HepG2 (cell line): ENCODE measurements around the gene KRT79.

Experiments used
- ARID2 ChIP-seq: sonication (generic); formaldehyde crosslinking; IDR thresholded peaks from 2 replicates; pipeline ENCODE4 v1.8.1; 2022; ENCODE audit warnings: mild to moderate bottlenecking, missing genetic modification reagents, borderline replicate concordance
- CHD2 ChIP-seq: IDR thresholded peaks from 2 replicates; pipeline ENCODE4 v1.6.1; 2011; ENCODE audit warnings: low read depth, low read length, improper control_type of control experiment
- KLF6 ChIP-seq: IDR thresholded peaks from 2 replicates; pipeline ENCODE4 v1.8.0; 2016; ENCODE audit warnings: missing biosample characterization, missing genetic modification reagents
- POLR2A ChIP-seq, 2 experiments: IDR thresholded peaks; 2 replicates each; pipeline ENCODE4 v1.6.1; 2011; ENCODE audit warnings: low read depth in 2 of 2, low read length in 2 of 2, mild to moderate bottlenecking in 1 of 2, moderate library complexity in 1 of 2; ENCODE audit not compliant: insufficient read depth in 1 of 2
- POLR2AphosphoS2 ChIP-seq: IDR thresholded peaks from 2 replicates; pipeline ENCODE4 v1.6.1; 2011; ENCODE audit warnings: low read depth, low read length, improper control_type of control experiment
- TBP ChIP-seq: sonication (generic); formaldehyde crosslinking; IDR thresholded peaks from 2 replicates; pipeline ENCODE4 v1.5.0; 2020; ENCODE audit warnings: missing genetic modification reagents
- ZNF180 ChIP-seq: sonication (generic); formaldehyde crosslinking; IDR thresholded peaks from 2 replicates; pipeline ENCODE4 v1.4.0; 2020; ENCODE audit warnings: low read depth, missing genetic modification reagents, borderline replicate concordance
- ZNF564 ChIP-seq: sonication (generic); formaldehyde crosslinking; IDR thresholded peaks from 2 replicates; pipeline ENCODE4 v1.8.1; 2023; ENCODE audit warnings: mild to moderate bottlenecking, missing genetic modification reagents
- TF ChIP-seq, protein P1 (sequence below): sonication (generic); formaldehyde crosslinking; IDR thresholded peaks from 2 replicates; pipeline ENCODE4 v1.4.0; 2020; ENCODE audit warnings: missing genetic modification reagents
- TF ChIP-seq, protein P2 (sequence below): sonication (generic); formaldehyde crosslinking; IDR thresholded peaks from 2 replicates; pipeline ENCODE4 v1.4.0; 2020; ENCODE audit warnings: mild to moderate bottlenecking, missing genetic modification reagents

DNA sequence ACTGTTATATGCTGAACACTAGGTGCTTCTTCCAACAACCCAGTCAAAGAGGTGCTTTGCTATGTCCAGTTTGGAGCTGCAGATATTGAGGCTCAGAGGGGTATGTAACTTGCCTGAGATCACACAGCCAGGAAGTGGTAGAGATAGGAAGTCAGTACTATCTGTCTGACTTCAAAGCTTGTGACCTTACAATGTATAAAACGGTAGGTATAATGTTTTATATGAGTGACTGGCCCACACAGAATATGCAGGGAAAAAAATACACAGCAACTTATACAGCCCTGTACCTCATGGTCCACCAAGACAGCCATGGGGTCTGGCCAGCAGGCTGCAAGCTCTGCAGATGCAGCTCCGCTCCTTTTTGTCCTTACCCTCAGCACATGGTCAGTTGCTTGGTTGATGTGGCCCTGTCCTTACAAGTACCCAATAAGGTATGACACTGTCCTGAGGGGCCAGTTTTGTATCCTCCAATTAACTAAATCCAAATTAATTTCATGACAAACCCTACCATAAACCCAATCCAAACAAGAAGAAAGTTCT, 16.3 kb downstream of the KRT79 start:
- TF ChIP-seq, protein P1, sequence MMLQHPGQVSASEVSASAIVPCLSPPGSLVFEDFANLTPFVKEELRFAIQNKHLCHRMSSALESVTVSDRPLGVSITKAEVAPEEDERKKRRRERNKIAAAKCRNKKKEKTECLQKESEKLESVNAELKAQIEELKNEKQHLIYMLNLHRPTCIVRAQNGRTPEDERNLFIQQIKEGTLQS: no peak
- TF ChIP-seq POLR2A (IDR thresholded peaks at IDR 0.05; ENCODE audit: insufficient read depth in 1 of 2, low read depth in 2 of 2, low read length in 2 of 2) (no peak), ARID2 (CRISPR knock-in tag) (no peak), ZNF180 (no peak), POLR2AphosphoS2 (no peak), CHD2 (no peak), TBP (no peak), KLF6 (no peak), ZNF564 (CRISPR knock-in tag) (no peak)
- TF ChIP-seq, protein P2, sequence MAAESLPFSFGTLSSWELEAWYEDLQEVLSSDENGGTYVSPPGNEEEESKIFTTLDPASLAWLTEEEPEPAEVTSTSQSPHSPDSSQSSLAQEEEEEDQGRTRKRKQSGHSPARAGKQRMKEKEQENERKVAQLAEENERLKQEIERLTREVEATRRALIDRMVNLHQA (CRISPR knock-in tag): no peak
